CD8-positive, alpha-beta memory T cell (primary cell): Measurements from ENCODE around the gene UBALD1. TPM values are rescaled to one million over a fixed set of nuclear protein-coding genes. Genes with fewer than 3 reads are reported as not detected.

Source experiments
- CTCF ChIA-PET: fragments of 350-600 bp; sonication (Branson Sonifier 250); formaldehyde crosslinking; loops from one replicate; lab custom pipeline; 2021; ENCODE audit warnings: antibody characterized with exemption; lab: Charles Lee
- POLR2A ChIA-PET: fragments of 350-600 bp; sonication (Branson Sonifier 250); formaldehyde crosslinking; loops from one replicate; lab custom pipeline; 2021; ENCODE audit warnings: antibody characterized with exemption; lab: Charles Lee
- DNase-seq, 5 donors: peaks; one replicate each; pipeline versions ENCODE4 v3.0.0 to v3.0.0-alpha.2; 2020 to 2022; ENCODE audit warnings: mixed read lengths in 1 of 5
- H3K27ac ChIP-seq: one replicate; pipeline ENCODE4 v1.7.0; 2013; ENCODE audit warnings: low read depth, mild to moderate bottlenecking, low read length, moderate library complexity
- H3K27me3 ChIP-seq: 2 replicates; pipeline ENCODE4 v1.7.0; 2013; ENCODE audit warnings: low read length, mild to moderate bottlenecking; ENCODE audit not compliant: insufficient read depth, poor library complexity, severe bottlenecking
- H3K36me3 ChIP-seq: 2 replicates; pipeline ENCODE4 v1.7.0; 2013; ENCODE audit warnings: mild to moderate bottlenecking, low read length, moderate library complexity; ENCODE audit not compliant: insufficient read depth
- H3K4me1 ChIP-seq: 2 replicates; pipeline ENCODE4 v1.7.0; 2013; ENCODE audit warnings: mild to moderate bottlenecking, low read length, moderate library complexity; ENCODE audit not compliant: insufficient read depth
- H3K4me3 ChIP-seq: 2 replicates; pipeline ENCODE4 v1.7.0; 2013; ENCODE audit warnings: mild to moderate bottlenecking, low read length
- H3K9me3 ChIP-seq: 2 replicates; pipeline ENCODE4 v1.7.0; 2013; ENCODE audit warnings: mild to moderate bottlenecking, low read length
- H3K27ac Mint-ChIP-seq, 8 donors: one replicate each; pipeline ENCODE4 v1.8.0; 2020 to 2021; ENCODE audit warnings: mixed read lengths in 8 of 8, mild to moderate bottlenecking in 6 of 8, inconsistent platforms in 3 of 8, moderate library complexity in 3 of 8
- H3K27me3 Mint-ChIP-seq, 2 donors: one replicate each; pipeline ENCODE4 v1.8.0; 2020 to 2021; ENCODE audit warnings: mixed read lengths in 2 of 2, mild to moderate bottlenecking in 1 of 2, moderate library complexity in 1 of 2
- H3K36me3 Mint-ChIP-seq, 3 donors: one replicate each; pipeline ENCODE4 v1.8.0; 2020 to 2021; ENCODE audit warnings: mixed read lengths in 3 of 3, inconsistent platforms in 1 of 3, mild to moderate bottlenecking in 1 of 3
- H3K4me1 Mint-ChIP-seq, 3 donors: one replicate each; pipeline ENCODE4 v1.8.0; 2020 to 2021; ENCODE audit warnings: mixed read lengths in 3 of 3, inconsistent platforms in 1 of 3, mild to moderate bottlenecking in 1 of 3
- H3K4me3 Mint-ChIP-seq, 7 donors: one replicate each; pipeline ENCODE4 v1.8.0; 2020 to 2021; ENCODE audit warnings: mixed read lengths in 7 of 7, mild to moderate bottlenecking in 6 of 7, moderate library complexity in 4 of 7, inconsistent platforms in 2 of 7
- H3K9me3 Mint-ChIP-seq, 5 donors: one replicate each; pipeline ENCODE4 v1.8.0; 2020 to 2022; ENCODE audit warnings: mixed read lengths in 5 of 5, mild to moderate bottlenecking in 3 of 5, moderate library complexity in 2 of 5, inconsistent platforms in 1 of 5
- polyA plus RNA-seq: library from polyadenylated mRNA; unstranded; fragments of 300-500 nt; fragmentation: Illumina TruSeq; gene quantifications from one replicate; pipeline ENCODE4 v1.2.3, GENCODE V29; 2021
- total RNA-seq, 2 experiments: library from RNA; stranded (reverse); gene quantifications; one replicate each; pipeline ENCODE4 v1.2.3, GENCODE V29; 2021

UBALD1 gene
- total and polyA plus RNA-seq, 3 experiments from 2014 or later = 4.9 to 22.3 (median 18.7) TPM

DNA sequence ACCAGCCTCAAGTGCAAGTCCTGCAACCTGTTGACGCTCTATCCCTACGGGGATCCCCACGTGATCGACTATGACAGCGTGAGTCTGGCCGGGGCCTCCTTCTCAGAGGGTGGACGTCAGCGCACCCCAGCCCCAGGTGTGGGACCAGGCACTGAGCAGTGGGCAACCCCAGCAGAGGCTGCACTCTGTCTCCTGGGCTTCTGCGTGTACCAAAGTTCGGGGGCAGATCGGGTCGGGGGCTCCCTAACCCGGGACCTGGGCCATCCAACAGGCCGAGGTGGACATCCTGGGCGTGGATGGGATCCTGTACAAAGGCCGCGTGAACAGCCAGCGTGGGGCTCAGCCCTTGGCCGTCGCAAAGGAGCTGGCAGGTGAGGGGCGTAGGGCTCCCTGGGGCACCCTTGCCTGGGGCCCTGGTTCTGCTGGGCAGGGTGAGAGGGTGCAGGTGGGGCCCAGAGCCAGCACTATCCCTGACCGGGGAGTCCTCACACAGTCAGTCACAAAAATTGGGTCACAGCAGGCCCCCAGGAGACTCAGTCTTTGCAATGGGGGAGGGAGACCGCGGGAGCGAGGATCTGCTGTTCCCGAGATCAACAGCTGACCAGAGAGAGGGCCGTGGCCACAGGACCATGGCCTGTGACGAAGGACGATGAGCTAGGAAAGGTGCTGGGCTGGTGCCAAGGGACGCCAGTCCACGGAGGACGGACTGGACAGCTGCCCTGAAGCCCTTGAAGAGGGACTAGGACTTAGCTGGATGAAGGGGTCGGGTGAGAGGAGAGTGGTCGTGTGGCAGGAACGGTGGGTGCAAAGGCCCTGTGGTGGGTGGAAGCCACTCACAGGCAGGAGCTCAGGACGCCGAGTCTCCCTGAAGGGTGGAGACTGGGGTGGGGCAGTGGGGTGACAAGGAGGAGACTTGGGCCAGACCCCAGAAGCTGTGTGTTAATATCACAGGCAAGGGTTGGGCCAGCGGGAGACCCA is 20.0 kb downstream of the UBALD1 start:
- no peak overlapping the region for H3K27ac Mint-ChIP-seq
- CTCF ChIA-PET = interaction anchor here (0.9 kb wide), 1 partner anchor 49 kb away, joined by 3 read pairs; no protein-coding TSS in a partner anchor

DNA sequence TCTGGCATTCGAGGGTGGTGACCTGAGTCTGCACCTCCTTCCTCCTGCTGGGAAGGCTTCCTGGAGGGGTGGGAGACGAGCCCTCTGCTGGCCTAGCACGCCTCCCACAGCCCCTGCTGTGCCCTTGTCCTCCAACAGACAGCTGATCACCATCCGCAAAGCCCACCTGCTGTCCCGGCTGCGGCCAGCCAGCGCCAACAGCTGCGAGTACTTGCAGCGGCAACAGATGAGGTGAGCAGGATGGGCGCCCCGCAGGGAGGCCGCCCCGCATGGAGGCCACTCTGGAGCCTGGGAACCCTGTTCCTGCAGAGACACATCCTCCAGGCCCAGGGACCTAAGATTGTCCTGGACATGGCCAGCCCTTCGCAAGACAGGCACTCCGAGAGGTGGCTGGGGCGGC is 21.6 kb downstream of the UBALD1 start:
- no peak overlapping the region for H3K27ac Mint-ChIP-seq
- no peak overlapping the region for H3K27ac ChIP-seq
- ChIA-PET CTCF (no interaction called here), POLR2A (no interaction called here)
- H3K9me3 ChIP-seq = no peaks in the 10 kb centered on the region
- H3K4me3 ChIP-seq = no peak overlapping the region
- no peak for DNase-seq
- H3K36me3 ChIP-seq = no peaks in the 10 kb centered on the region
- peaks cover 0 to under 1% (median under 1%) of the 10 kb centered on the region in 5 donors for H3K9me3 Mint-ChIP-seq
- H3K4me1 Mint-ChIP-seq = no peaks in the 10 kb centered on the region
- no peaks in the 10 kb centered on the region for H3K27me3 ChIP-seq
- H3K4me3 Mint-ChIP-seq = no peak overlapping the region
- H3K27me3 Mint-ChIP-seq = no peaks in the 10 kb centered on the region
- H3K36me3 Mint-ChIP-seq = no peaks in the 10 kb centered on the region
- H3K4me1 ChIP-seq = no peaks in the 10 kb centered on the region

More for the DNA sequence above, 20.0 kb downstream of the UBALD1 start:
- Mint-ChIP-seq H3K36me3 (no peaks in the 10 kb centered on the region), H3K4me1 (no peaks in the 10 kb centered on the region), H3K27me3 (no peaks in the 10 kb centered on the region), H3K9me3 (no peaks in the 10 kb centered on the region), H3K4me3 (no peak overlapping the region)
- no peaks in the 10 kb centered on the region for H3K9me3 ChIP-seq
- H3K27ac ChIP-seq = no peak overlapping the region
- POLR2A ChIA-PET = no interaction called here
- H3K36me3 ChIP-seq = no peaks in the 10 kb centered on the region
- no peak overlapping the region for H3K4me3 ChIP-seq
- H3K4me1 ChIP-seq = no peaks in the 10 kb centered on the region
- no peak for DNase-seq
- H3K27me3 ChIP-seq = no peaks in the 10 kb centered on the region

DNA sequence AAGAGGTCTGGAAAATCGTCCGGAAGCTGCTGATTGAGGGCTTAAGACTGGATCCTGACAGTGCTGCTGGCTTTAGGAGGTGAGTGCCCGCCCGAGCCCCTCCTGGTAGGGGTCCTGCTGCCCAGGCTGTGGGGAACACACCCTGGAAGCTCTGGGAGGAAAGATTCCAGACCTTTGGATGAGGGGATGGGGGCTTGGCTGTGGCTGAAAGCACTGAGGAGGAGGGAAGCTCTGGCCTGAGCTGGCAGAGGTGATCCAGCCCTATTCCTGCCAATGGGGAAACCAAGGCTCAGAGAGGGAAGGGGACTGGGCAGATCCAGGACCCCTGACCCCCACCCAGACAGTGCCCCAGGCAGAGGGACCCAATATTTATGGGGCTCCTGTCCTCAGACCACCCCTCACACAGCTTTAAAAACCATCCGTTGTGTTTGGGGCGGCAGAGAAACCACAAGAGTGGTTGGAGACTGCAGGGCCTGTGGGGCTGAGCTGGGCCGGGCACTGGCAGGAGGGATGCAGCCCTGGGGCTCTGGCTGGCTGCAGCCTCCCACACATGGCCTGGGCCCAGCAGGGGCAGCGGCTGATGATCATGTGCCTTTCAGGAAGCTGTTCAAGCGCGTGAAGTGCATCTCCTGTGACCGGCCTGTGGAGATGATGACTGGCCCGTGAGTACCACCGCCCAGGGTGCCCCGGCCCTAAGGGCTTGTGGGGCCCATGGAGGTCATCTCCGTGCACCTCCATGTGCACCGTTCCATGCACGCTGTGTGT is 22.8 kb downstream of the UBALD1 start:
- Mint-ChIP-seq H3K4me3 (no peak overlapping the region), H3K4me1 (no peaks in the 10 kb centered on the region), H3K36me3 (no peaks in the 10 kb centered on the region), H3K27me3 (peaks cover 0 to 2% of the 10 kb centered on the region in 2 donors), H3K27ac (no peak overlapping the region), H3K9me3 (peaks cover 0 to 2% (median 2%) of the 10 kb centered on the region in 5 donors)
- H3K9me3 ChIP-seq = no peaks in the 10 kb centered on the region
- no peaks in the 10 kb centered on the region for H3K4me1 ChIP-seq
- no peak overlapping the region for H3K27ac ChIP-seq
- H3K36me3 ChIP-seq = no peaks in the 10 kb centered on the region
- ChIA-PET POLR2A (no interaction called here), CTCF (no interaction called here)
- no peak for DNase-seq
- H3K4me3 ChIP-seq = no peak overlapping the region
- H3K27me3 ChIP-seq = no peaks in the 10 kb centered on the region

DNA sequence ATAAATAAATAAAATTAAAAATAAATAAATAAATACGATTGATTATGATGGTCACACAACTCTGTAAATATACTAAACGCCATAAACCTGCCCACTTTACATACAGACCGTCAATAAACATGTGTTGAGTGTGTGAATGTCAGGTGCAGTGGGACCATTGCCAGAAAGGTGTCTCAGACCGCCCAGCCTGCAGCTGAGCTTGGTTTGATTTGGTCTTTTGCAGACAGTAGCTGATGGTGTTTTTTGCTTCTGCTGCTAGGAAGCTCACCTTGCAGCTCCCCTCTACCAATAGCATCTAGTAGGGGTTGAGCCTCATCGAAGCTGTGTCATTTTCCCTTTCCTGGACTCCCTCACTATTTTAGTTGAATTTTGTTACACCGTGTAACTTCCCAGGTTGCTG is 23.5 kb downstream of the UBALD1 start:
- no peak overlapping the region for H3K4me3 Mint-ChIP-seq
- Histone ChIP-seq H3K36me3 (no peaks in the 10 kb centered on the region), H3K4me3 (no peak overlapping the region), H3K4me1 (no peaks in the 10 kb centered on the region), H3K27ac (no peak overlapping the region), H3K9me3 (no peaks in the 10 kb centered on the region), H3K27me3 (peaks cover 5% of the 10 kb centered on the region)
- H3K36me3 Mint-ChIP-seq = no peaks in the 10 kb centered on the region
- peaks cover 0 to 2% (median 2%) of the 10 kb centered on the region in 5 donors for H3K9me3 Mint-ChIP-seq
- DNase-seq = no peak
- POLR2A ChIA-PET = interaction anchor here (0.5 to 0.7 kb wide), 2 partner anchors 104 to 116 kb away, joined by 3 to 4 read pairs; no protein-coding TSS in a partner anchor
- no peak overlapping the region for H3K27ac Mint-ChIP-seq
- peaks cover 5% of the 10 kb centered on the region in 2 donors for H3K27me3 Mint-ChIP-seq
- CTCF ChIA-PET = interaction anchor here (0.7 kb wide), 1 partner anchor 84 kb away, joined by 3 read pairs; no protein-coding TSS in a partner anchor
- no peaks in the 10 kb centered on the region for H3K4me1 Mint-ChIP-seq

DNA sequence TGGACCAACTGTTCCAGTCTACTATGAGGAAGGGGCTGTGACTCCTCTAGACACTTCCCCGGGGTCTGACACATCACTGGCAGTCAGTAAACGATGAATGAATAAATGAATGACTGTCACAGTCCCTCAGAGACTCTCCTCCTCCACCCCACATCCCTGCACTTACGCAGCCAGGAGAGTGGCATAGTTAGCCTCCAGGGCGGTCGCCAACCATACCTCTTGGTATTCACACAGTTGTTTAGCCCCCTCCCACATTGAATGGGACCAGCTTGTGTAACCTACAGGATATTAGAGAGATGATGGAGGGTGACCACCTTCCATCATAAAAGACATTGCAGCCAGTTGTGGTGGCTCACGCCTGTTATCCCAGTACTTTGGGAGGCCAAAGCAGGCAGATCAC is 25.7 kb downstream of the UBALD1 start:
- no peak overlapping the region for H3K27ac Mint-ChIP-seq
- DNase-seq = no peak
- H3K4me1 Mint-ChIP-seq = peaks cover 0 to 3% (median 2%) of the 10 kb centered on the region in 3 donors
- Histone ChIP-seq H3K27ac (no peak overlapping the region), H3K4me1 (no peaks in the 10 kb centered on the region), H3K9me3 (no peaks in the 10 kb centered on the region), H3K4me3 (no peak overlapping the region), H3K36me3 (no peaks in the 10 kb centered on the region), H3K27me3 (peaks cover 5% of the 10 kb centered on the region)
- CTCF ChIA-PET = no interaction called here
- POLR2A ChIA-PET = no interaction called here
- H3K36me3 Mint-ChIP-seq = peaks cover 0 to 3% (median 0%) of the 10 kb centered on the region in 3 donors
- H3K4me3 Mint-ChIP-seq = no peak overlapping the region
- H3K27me3 Mint-ChIP-seq = peaks cover 9 to 10% of the 10 kb centered on the region in 2 donors
- peaks cover 0 to 2% (median 2%) of the 10 kb centered on the region in 5 donors for H3K9me3 Mint-ChIP-seq

DNA sequence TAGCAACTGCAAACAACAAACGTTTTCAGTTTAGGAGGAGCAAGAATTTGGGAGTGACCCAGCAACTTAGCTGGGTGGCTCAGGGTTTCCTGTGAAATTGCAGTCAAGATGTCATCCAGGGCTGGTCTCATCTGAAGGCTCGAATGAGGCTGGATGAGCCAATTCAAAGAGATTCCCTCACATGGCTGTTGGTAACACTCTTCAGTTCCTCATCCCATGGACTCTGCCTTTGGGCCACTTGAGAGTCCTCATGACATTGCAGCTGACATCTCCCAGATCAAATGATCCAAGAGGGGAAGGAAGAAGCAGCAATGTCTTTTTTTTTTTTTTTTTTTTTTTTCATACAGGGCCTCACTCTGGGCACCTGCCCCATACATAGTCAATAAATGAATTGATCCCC is 26.3 kb downstream of the UBALD1 start:
- Mint-ChIP-seq H3K4me3 (no peak overlapping the region), H3K27me3 (peaks cover 9 to 10% of the 10 kb centered on the region in 2 donors), H3K27ac (no peak overlapping the region), H3K4me1 (peaks cover 0 to 3% (median 2%) of the 10 kb centered on the region in 3 donors), H3K36me3 (peaks cover 0 to 3% (median 0%) of the 10 kb centered on the region in 3 donors), H3K9me3 (peaks cover 0 to 2% (median 2%) of the 10 kb centered on the region in 5 donors)
- DNase-seq = no peak
- Histone ChIP-seq H3K27me3 (peaks cover 5% of the 10 kb centered on the region), H3K4me1 (no peaks in the 10 kb centered on the region), H3K4me3 (no peak overlapping the region), H3K9me3 (no peaks in the 10 kb centered on the region), H3K36me3 (no peaks in the 10 kb centered on the region), H3K27ac (no peak overlapping the region)
- ChIA-PET POLR2A (interaction anchor here (0.6 kb wide), 1 partner anchor 9 kb away, joined by 3 read pairs; no protein-coding TSS in a partner anchor), CTCF (no interaction called here)

DNA sequence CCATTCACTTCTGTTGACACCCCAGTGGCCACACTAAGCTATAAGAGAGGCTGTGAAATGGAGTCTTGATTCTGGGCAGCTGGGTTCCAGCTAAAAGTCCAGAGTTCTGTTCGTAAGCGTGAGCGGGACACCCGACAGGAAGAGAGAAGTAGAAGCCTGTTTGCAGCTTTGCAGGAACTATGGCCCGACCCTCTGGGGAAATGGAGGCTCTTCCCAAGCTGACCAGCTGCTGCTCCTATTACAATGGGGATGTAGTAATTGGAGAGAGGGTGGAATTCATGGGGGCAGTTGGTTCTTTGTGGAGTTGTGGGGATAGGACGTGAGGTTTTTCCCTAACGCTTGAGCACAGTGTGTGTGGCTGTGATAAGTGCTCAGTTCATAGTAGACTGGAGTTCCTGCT is 28.4 kb downstream of the UBALD1 start:
- peaks cover 0 to 2% (median 2%) of the 10 kb centered on the region in 5 donors for H3K9me3 Mint-ChIP-seq
- Histone ChIP-seq H3K9me3 (no peaks in the 10 kb centered on the region), H3K4me3 (no peak overlapping the region), H3K27me3 (peaks cover 5% of the 10 kb centered on the region), H3K4me1 (no peaks in the 10 kb centered on the region), H3K36me3 (no peaks in the 10 kb centered on the region), H3K27ac (no peak overlapping the region)
- no peak for DNase-seq
- ChIA-PET POLR2A (no interaction called here), CTCF (interaction anchor here (0.7 to 2.2 kb wide), 15 partner anchors 9 to 195 kb away, joined by 3 to 12 read pairs (median 4); partner anchors contain the start of gene MGRN1)
- H3K4me3 Mint-ChIP-seq = no peak overlapping the region
- peaks cover 9 to 10% of the 10 kb centered on the region in 2 donors for H3K27me3 Mint-ChIP-seq
- H3K27ac Mint-ChIP-seq = no peak overlapping the region
- H3K4me1 Mint-ChIP-seq = peaks cover 0 to 3% (median 2%) of the 10 kb centered on the region in 3 donors
- peaks cover 0 to 3% (median 0%) of the 10 kb centered on the region in 3 donors for H3K36me3 Mint-ChIP-seq
